GM12878 (cell line): Measurements from ENCODE around the gene PCNX1. TPM values are rescaled to one million over a fixed set of nuclear protein-coding genes. Genes with fewer than 3 reads are reported as not detected.

Source experiments
- ATF2 ChIP-seq: IDR thresholded peaks from 2 replicates; pipeline ENCODE4 v1.6.1; 2012; ENCODE audit warnings: low read length, inconsistent platforms
- CEBPB ChIP-seq, 2 experiments: fragments of 150-350 bp in 1 of 2; IDR thresholded peaks; 2 replicates each; pipeline ENCODE4 v1.6.1; 2012 to 2014; ENCODE audit warnings: low read depth in 2 of 2, low read length in 2 of 2, borderline replicate concordance in 1 of 2, inconsistent platforms in 1 of 2
- CEBPZ ChIP-seq: fragments of 150-350 bp; IDR thresholded peaks from 2 replicates; pipeline ENCODE4 v1.6.1; 2016; ENCODE audit warnings: low read depth, low read length
- ETV6 ChIP-seq, 2 experiments: fragments of 450-650 bp in 1 of 2; IDR thresholded peaks in 1 of 2; conservative IDR thresholded peaks in 1 of 2; 2 replicates each; pipeline ENCODE4 v1.6.1; 2014; ENCODE audit warnings: antibody characterized with exemption in 1 of 2, borderline replicate concordance in 1 of 2, low read depth in 1 of 2, mild to moderate bottlenecking in 1 of 2, moderate library complexity in 1 of 2
- FOXM1 ChIP-seq: IDR thresholded peaks from 2 replicates; pipeline ENCODE4 v1.6.1; 2012; ENCODE audit warnings: low read depth, mild to moderate bottlenecking, inconsistent platforms, low read length, moderate library complexity
- IKZF2 ChIP-seq, 2 experiments: fragments of 450-650 bp; IDR thresholded peaks; 2 replicates each; pipeline ENCODE4 v1.6.1; 2017; ENCODE audit warnings: mild to moderate bottlenecking in 2 of 2, moderate library complexity in 2 of 2
- IRF4 ChIP-seq: IDR thresholded peaks from 2 replicates; pipeline ENCODE4 v1.6.1; 2011; ENCODE audit warnings: low read depth, low read length
- MEF2A ChIP-seq: IDR thresholded peaks from 2 replicates; pipeline ENCODE4 v1.6.1; 2011; ENCODE audit warnings: low read depth, mild to moderate bottlenecking, low read length, moderate library complexity; ENCODE audit not compliant: insufficient read depth
- MEF2B ChIP-seq: fragments of 450-650 bp; IDR thresholded peaks from 2 replicates; pipeline ENCODE4 v1.6.1; 2018; ENCODE audit warnings: mild to moderate bottlenecking, moderate library complexity; ENCODE audit not compliant: partially characterized antibody, poor library complexity, severe bottlenecking
- PAX5 ChIP-seq: IDR thresholded peaks from 2 replicates; pipeline ENCODE4 v1.6.1; 2011; ENCODE audit warnings: low read depth, low read length, borderline replicate concordance
- POLR2A ChIP-seq: IDR thresholded peaks from 2 replicates; pipeline ENCODE4 v1.6.1; 2011; ENCODE audit warnings: low read depth, mild to moderate bottlenecking, low read length
- POLR2AphosphoS5 ChIP-seq: IDR thresholded peaks from 2 replicates; pipeline ENCODE4 v1.6.1; 2011; ENCODE audit warnings: mild to moderate bottlenecking, low read length, inconsistent platforms
- RCOR1 ChIP-seq: conservative IDR thresholded peaks from 2 replicates; pipeline ENCODE4 v1.6.1; 2012; ENCODE audit warnings: low read depth, low read length, improper control_type of control experiment
- RUNX3 ChIP-seq: IDR thresholded peaks from 2 replicates; pipeline ENCODE4 v1.6.1; 2012; ENCODE audit warnings: low read length, inconsistent platforms
- SIN3A ChIP-seq: IDR thresholded peaks from 2 replicates; pipeline ENCODE4 v1.6.1; 2012; ENCODE audit warnings: low read depth, low read length, improper control_type of control experiment
- SMAD5 ChIP-seq: IDR thresholded peaks from 2 replicates; pipeline ENCODE4 v1.6.1; 2016; ENCODE audit warnings: antibody characterized with exemption, low read depth
- SPI1 ChIP-seq: IDR thresholded peaks from 2 replicates; pipeline ENCODE4 v1.6.1; 2011; ENCODE audit warnings: low read depth, mild to moderate bottlenecking, low read length, moderate library complexity, borderline replicate concordance; ENCODE audit not compliant: insufficient read depth
- STAT1 ChIP-seq: fragments of 450-650 bp; conservative IDR thresholded peaks from 2 replicates; pipeline ENCODE4 v1.6.1; 2014; ENCODE audit warnings: antibody characterized with exemption, mild to moderate bottlenecking
- TCF12 ChIP-seq: IDR thresholded peaks from 2 replicates; pipeline ENCODE4 v1.6.1; 2011; ENCODE audit warnings: low read depth, mild to moderate bottlenecking, low read length
- ZBED1 ChIP-seq: IDR thresholded peaks from 2 replicates; pipeline ENCODE4 v1.6.1; 2016; ENCODE audit warnings: borderline replicate concordance
- ZNF592 ChIP-seq: fragments of 450-650 bp; IDR thresholded peaks from 2 replicates; pipeline ENCODE4 v1.6.1; 2017; ENCODE audit warnings: mild to moderate bottlenecking, moderate library complexity
- polyA plus RNA-seq, 11 experiments: library from polyadenylated mRNA; depleted of rRNA in 4 of 11; unstranded in 6 of 11; stranded (reverse) in 5 of 11; fragments of >200 nt; fragmentation: Nextera tagmentation in 4 of 11; fragmentation: Illumina TruSeq in 1 of 11; extraction: Ambion mirVana in 4 of 11; extraction: Trizol in 1 of 11; gene quantifications; 1 replicate in 1 of 11; 2 replicates in 10 of 11; pipeline versions ENCODE4 v1.2.1 to v1.2.3, GENCODE V29; 2011 to 2016; ENCODE audit warnings: inconsistent platforms in 2 of 11, missing spikeins in 2 of 11, low read depth in 1 of 11
- total RNA-seq, 4 experiments: library from RNA; depleted of rRNA in 3 of 4; stranded (reverse); fragments of >200 nt in 3 of 4; fragmentation: Illumina TruSeq in 1 of 4; extraction: Trizol in 1 of 4; gene quantifications; 2 replicates each; pipeline versions ENCODE4 v1.2.1 to v1.2.3, GENCODE V29; 2013 to 2021

PCNX1 gene
- total and polyA plus RNA-seq, 10 of the 15 experiments (the other 5 are each of a cell fraction or from before 2014, with no cell fraction given) = 4.6 to 53.9 (median 20.5) TPM

GRCh38 chr14:70907176-70907995, at the start of gene PCNX1 (continued):
- TF ChIP-seq ETV6 (conservative IDR thresholded peaks at IDR 0.05 in 1 of 2, IDR thresholded peaks at IDR 0.05 in 1 of 2; ENCODE audit: borderline replicate concordance in 1 of 2, low read depth in 1 of 2) (no peak), MEF2B (no peak), TCF12 (0 out of 2 replicates have a peak, but pooled peaks have one; percentile 24), IRF4 (no peak), RCOR1 (no peak), ATF2 (no peak), ZBED1 (no peak), CEBPB (IDR thresholded peaks at IDR 0.05; ENCODE audit: borderline replicate concordance in 1 of 2, low read depth in 2 of 2, low read length in 2 of 2) (no peak), POLR2A (peak; percentile 72; the same call in 1 of the 2 replicates), SMAD5 (peak; percentile 60; the same call in 1 of the 2 replicates), SIN3A (0 out of 2 replicates have a peak, but pooled peaks have one; percentile 19), POLR2AphosphoS5 (peak; percentile 34; the same call in 1 of the 2 replicates), MEF2A (0 out of 2 replicates have a peak, but pooled peaks have one; percentile 16), RUNX3 (no peak), STAT1 (no peak; the same call in 1 of the 2 replicates), IKZF2 (IDR thresholded peaks at IDR 0.05) (no peak), PAX5 (0 out of 2 replicates have a peak, but pooled peaks have one; percentile 2), ZNF592 (peak; percentile 91), FOXM1 (0 out of 2 replicates have a peak, but pooled peaks have one; percentile 1), SPI1 (no peak), CEBPZ (no peak)
